IPS DF 6.9 (cell line): Measurements from ENCODE around the gene SLC35F3.
"Not testable (repeated sequence)": the region's sequence is repeated elsewhere in the genome, so short reads cannot be mapped to it uniquely, and the experiment has no call there.

Experiments used
- DNase-seq: peaks from one replicate; pipeline ENCODE4 v3.0.0-alpha.2; 2013; ENCODE audit warnings: low read depth, low spot score
- H3K27ac ChIP-seq: one replicate; pipeline ENCODE4 v1.5.1; 2013; ENCODE audit warnings: low read length, control low read depth
- H3K27me3 ChIP-seq: 2 replicates; pipeline ENCODE4 v1.6.1; 2013; ENCODE audit warnings: mild to moderate bottlenecking, low read length; ENCODE audit not compliant: control insufficient read depth, insufficient read depth
- H3K36me3 ChIP-seq: 2 replicates; pipeline ENCODE4 v1.6.1; 2013; ENCODE audit warnings: low read length; ENCODE audit not compliant: control insufficient read depth, insufficient read depth
- H3K4me1 ChIP-seq: 2 replicates; pipeline ENCODE4 v1.6.1; 2013; ENCODE audit warnings: low read length; ENCODE audit not compliant: control insufficient read depth, insufficient read depth
- H3K4me3 ChIP-seq: 2 replicates; pipeline ENCODE4 v1.5.1; 2013; ENCODE audit warnings: mild to moderate bottlenecking, low read length
- H3K9me3 ChIP-seq: 2 replicates; pipeline ENCODE4 v1.6.1; 2013; ENCODE audit warnings: low read length, inconsistent platforms; ENCODE audit not compliant: control insufficient read depth, insufficient read depth
- WGBS: extraction: QIAGEN DNeasy Blood & Tissue Kit; methylation state at CpG from one replicate; pipeline ENCODE4 v1.1.7; 2013; ENCODE audit warnings: mixed read lengths, missing lambda C conversion rate; ENCODE audit not compliant: insufficient read length, insufficient coverage; 5-methylcytosine and 5-hydroxymethylcytosine counted together

Gene SLC35F3

GRCh38 chr1:233879841-233880240 lies 24.6 kb upstream of the SLC35F3 start:
- H3K36me3 ChIP-seq: no peaks in the 10 kb centered on the region
- H3K27ac ChIP-seq: no peak overlapping the region
- WGBS: no CpG with 5 or more reads among the region's 3 CpGs
- H3K27me3 ChIP-seq: no peaks in the 10 kb centered on the region
- no peaks in the 10 kb centered on the region; the same call in 1 of the 2 replicates for H3K4me1 ChIP-seq
- H3K9me3 ChIP-seq: no peaks in the 10 kb centered on the region
- no peak overlapping the region for H3K4me3 ChIP-seq
- DNase-seq: no peak

GRCh38 chr1:233883671-233884070 lies 20.8 kb upstream of the SLC35F3 start:
- H3K36me3 ChIP-seq: no peaks in the 10 kb centered on the region

GRCh38 chr1:233884461-233885151 lies 19.9 kb upstream of the SLC35F3 start:
- Histone ChIP-seq H3K36me3 (no peaks in the 10 kb centered on the region), H3K9me3 (no peaks in the 10 kb centered on the region), H3K27me3 (no peaks in the 10 kb centered on the region), H3K27ac (no peak overlapping the region), H3K4me1 (no peaks in the 10 kb centered on the region; the same call in 1 of the 2 replicates), H3K4me3 (no peak overlapping the region)
- no peak for DNase-seq
- WGBS: no CpG with 5 or more reads among the region's 5 CpGs

More at GRCh38 chr1:233883671-233884070, 20.8 kb upstream of the SLC35F3 start:
- H3K27ac ChIP-seq: no peak overlapping the region
- H3K4me3 ChIP-seq: no peak overlapping the region
- H3K27me3 ChIP-seq: no peaks in the 10 kb centered on the region
- no peaks in the 10 kb centered on the region for H3K9me3 ChIP-seq
- no CpG with 5 or more reads among the region's 3 CpGs for WGBS
- no peak for DNase-seq
- no peaks in the 10 kb centered on the region; the same call in 1 of the 2 replicates for H3K4me1 ChIP-seq

- DNase-seq: no peak
- no peak overlapping the region for H3K4me3 ChIP-seq
- no peaks in the 10 kb centered on the region; the same call in 1 of the 2 replicates for H3K4me1 ChIP-seq
- no CpG with 5 or more reads among the region's 9 CpGs for WGBS
- no peak overlapping the region for H3K27ac ChIP-seq
- H3K27me3 ChIP-seq: no peaks in the 10 kb centered on the region
- H3K36me3 ChIP-seq: no peaks in the 10 kb centered on the region
- no peaks in the 10 kb centered on the region for H3K9me3 ChIP-seq
Observed at GRCh38 chr1:233885196-233885920, 19.1 kb upstream of the SLC35F3 start.

GRCh38 chr1:233891151-233891550 lies 13.3 kb upstream of the SLC35F3 start:
- not testable (repeated sequence) for H3K36me3 ChIP-seq, H3K4me3 ChIP-seq, H3K27ac ChIP-seq, H3K27me3 ChIP-seq, H3K4me1 ChIP-seq, H3K9me3 ChIP-seq, DNase-seq
- WGBS: no CpG with 5 or more reads among the region's 2 CpGs

GRCh38 chr1:233897325-233898162 lies 6.9 kb upstream of the SLC35F3 start:
- Histone ChIP-seq H3K9me3 (no peaks in the 10 kb centered on the region), H3K27me3 (no peaks in the 10 kb centered on the region), H3K4me3 (no peak overlapping the region), H3K27ac (no peak overlapping the region), H3K4me1 (no peaks in the 10 kb centered on the region), H3K36me3 (no peaks in the 10 kb centered on the region)
- no peak for DNase-seq
- WGBS: no CpG with 5 or more reads among the region's 6 CpGs

GRCh38 chr1:233901495-233901894 lies 3.0 kb upstream of the SLC35F3 start:
- DNase-seq: no peak
- Histone ChIP-seq H3K27ac (no peak overlapping the region), H3K36me3 (no peaks in the 10 kb centered on the region), H3K27me3 (peaks cover 16% of the 10 kb centered on the region), H3K4me1 (no peaks in the 10 kb centered on the region; the same call in 1 of the 2 replicates), H3K4me3 (no peak overlapping the region), H3K9me3 (no peaks in the 10 kb centered on the region)
- no CpG with 5 or more reads among the region's 3 CpGs for WGBS

GRCh38 chr1:233905416-233906051 lies 1.1 kb downstream of the SLC35F3 start:
- Histone ChIP-seq H3K36me3 (no peaks in the 10 kb centered on the region), H3K27ac (no peak overlapping the region), H3K27me3 (peaks cover 16% of the 10 kb centered on the region), H3K4me1 (no peaks in the 10 kb centered on the region; the same call in 1 of the 2 replicates), H3K4me3 (peak overlapping the region; percentile 46; the same call in 1 of the 2 replicates), H3K9me3 (no peaks in the 10 kb centered on the region)
- whole genome bisulfite sequencing: no CpG with 5 or more reads among the region's 40 CpGs
- DNase-seq: no peak

- no peak overlapping the region for H3K4me3 ChIP-seq
- H3K4me1 ChIP-seq: no peaks in the 10 kb centered on the region; the same call in 1 of the 2 replicates
- no peak for DNase-seq
- no peak overlapping the region for H3K27ac ChIP-seq
- no peaks in the 10 kb centered on the region for H3K36me3 ChIP-seq
- no peaks in the 10 kb centered on the region for H3K9me3 ChIP-seq
- peaks cover 16% of the 10 kb centered on the region for H3K27me3 ChIP-seq
Observed at GRCh38 chr1:233907151-233907550, 2.7 kb downstream of the SLC35F3 start.

- Histone ChIP-seq H3K36me3 (no peaks in the 10 kb centered on the region), H3K27ac (no peak overlapping the region), H3K9me3 (no peaks in the 10 kb centered on the region), H3K27me3 (peaks cover 16% of the 10 kb centered on the region), H3K4me3 (no peak overlapping the region), H3K4me1 (no peaks in the 10 kb centered on the region; the same call in 1 of the 2 replicates)
- no peak for DNase-seq
Observed at GRCh38 chr1:233908092-233908491, 3.6 kb downstream of the SLC35F3 start.
